Activated naive CD4-positive, alpha-beta T cell treated with anti-CD3 and anti-CD28 coated beads, Interleukin-2, amount 50 U/mL, for 72 hours (primary cell): ENCODE results near the gene CAND1. TPM values are rescaled to one million over a fixed set of nuclear protein-coding genes. Genes with fewer than 3 reads are reported as not detected.

Experiments used
- ATAC-seq, 2 donors: fragments of 150-1000 bp; cut with Tn5 transposase; 2 replicates each; pipeline ENCODE4 v1.10.0; 2021; ENCODE audit warnings: mild to moderate bottlenecking in 2 of 2, moderate library complexity in 2 of 2
- DNase-seq, 2 donors: peaks; one replicate each; pipeline ENCODE4 v3.0.0; 2021 to 2022; ENCODE audit warnings: low spot score in 2 of 2
- H3K27ac Mint-ChIP-seq, 2 donors: one replicate each; pipeline ENCODE4 v1.8.0; 2022; ENCODE audit warnings: mild to moderate bottlenecking in 2 of 2, mixed read lengths in 2 of 2
- H3K36me3 Mint-ChIP-seq, 2 donors: one replicate each; pipeline ENCODE4 v1.8.0; 2022; ENCODE audit warnings: mixed read lengths in 2 of 2
- H3K9me3 Mint-ChIP-seq, 2 donors: one replicate each; pipeline ENCODE4 v1.8.0; 2022; ENCODE audit warnings: mixed read lengths in 2 of 2
- total RNA-seq, 2 donors: library from RNA; stranded (reverse); gene quantifications; one replicate each; pipeline ENCODE4 v1.2.3, GENCODE V29; 2022

CAND1 gene
- 100 to 1,000 TPM; 213 to 239 TPM for total RNA-seq

DNA sequence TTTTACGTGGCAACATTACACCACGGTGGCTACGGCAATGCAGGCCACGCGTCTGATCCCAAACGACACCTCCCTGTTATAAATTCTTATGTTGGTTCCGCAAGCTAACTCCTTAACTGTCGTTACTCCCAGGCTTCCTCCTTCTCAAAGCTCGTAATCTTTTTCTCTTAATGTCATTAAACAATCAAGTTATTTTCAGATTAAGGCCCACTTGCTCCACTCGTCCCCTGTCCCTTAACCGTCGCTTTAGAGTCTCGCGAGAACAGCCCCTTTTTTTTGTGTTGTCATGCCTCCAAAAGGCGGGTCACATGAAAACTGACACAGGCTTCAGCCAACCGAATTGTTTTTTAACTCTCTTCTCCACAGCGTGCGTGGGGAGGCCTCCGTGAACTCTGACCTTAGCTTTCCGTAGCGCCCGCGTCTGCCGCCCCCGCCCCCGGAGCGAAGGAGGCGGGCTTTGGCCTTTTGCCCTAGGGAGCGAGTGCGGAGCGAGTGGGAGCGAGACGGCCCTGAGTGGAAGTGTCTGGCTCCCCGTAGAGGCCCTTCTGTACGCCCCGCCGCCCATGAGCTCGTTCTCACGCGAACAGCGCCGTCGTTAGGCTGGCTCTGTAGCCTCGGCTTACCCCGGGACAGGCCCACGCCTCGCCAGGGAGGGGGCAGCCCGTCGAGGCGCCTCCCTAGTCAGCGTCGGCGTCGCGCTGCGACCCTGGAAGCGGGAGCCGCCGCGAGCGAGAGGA is at the start of gene CAND1:
TSS of gene CAND1 (plus strand) at position 463 of the 737 bp plus-strand sequence. CDS start 360 bp downstream, outside the sequence.
- DNase-seq (peak; percentile 94 to 96), ATAC-seq (peak; percentile 82 to 85)
- Mint-ChIP-seq H3K27ac (peak within 1 kb of the TSS; percentile 97 to 99), H3K9me3 (peaks cover 2 to 6% of the 10 kb centered on the region in 2 donors), H3K36me3 (peaks cover 26 to 34% of the 10 kb centered on the region in 2 donors)

DNA sequence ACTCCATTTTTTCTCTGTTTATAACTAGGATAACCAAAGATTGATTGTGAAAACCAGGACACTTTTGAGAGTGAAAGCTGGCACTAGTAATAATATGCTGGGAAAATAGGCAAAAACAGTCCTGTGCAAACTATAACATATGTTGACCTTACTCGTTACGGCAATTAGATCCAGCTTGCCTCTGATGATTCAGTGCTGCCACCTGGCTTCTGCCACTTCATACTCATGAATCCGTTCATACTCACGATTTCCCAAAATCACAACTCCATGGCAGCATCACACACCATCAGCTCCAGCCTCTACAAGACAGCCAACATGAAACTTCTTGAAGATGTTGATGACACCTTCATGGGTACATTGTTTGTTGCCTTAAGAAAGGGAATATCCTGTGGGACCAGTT is 49.1 kb upstream of the CAND1 start:
- ATAC-seq (no peak), DNase-seq (no peak)
- Mint-ChIP-seq H3K9me3 (no peaks in the 10 kb centered on the region), H3K27ac (no peak overlapping the region), H3K36me3 (no peaks in the 10 kb centered on the region)

DNA sequence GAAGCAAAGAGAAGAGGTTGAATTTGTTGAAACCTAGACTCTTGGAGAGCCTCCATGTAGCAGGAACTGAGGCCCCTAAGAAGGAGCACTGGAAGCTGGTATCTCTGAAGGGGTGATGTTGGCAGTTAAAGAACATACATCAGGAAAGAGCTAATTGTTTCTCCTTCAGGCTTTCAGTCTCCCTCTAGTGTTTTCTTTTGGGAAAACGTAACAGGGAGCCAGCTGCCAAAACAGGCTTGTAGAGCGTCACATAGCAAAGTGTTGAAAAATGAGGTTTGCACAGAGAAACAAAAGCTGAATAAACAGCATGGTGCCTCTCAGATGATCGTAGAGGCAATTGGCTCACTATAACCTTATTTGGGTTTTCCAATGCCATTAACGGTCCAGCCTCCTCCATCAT is 46.9 kb upstream of the CAND1 start:
- DNase-seq (no peak), ATAC-seq (no peak)
- no peaks in the 10 kb centered on the region for H3K9me3 Mint-ChIP-seq
- no peaks in the 10 kb centered on the region for H3K36me3 Mint-ChIP-seq
- H3K27ac Mint-ChIP-seq = no peak overlapping the region

DNA sequence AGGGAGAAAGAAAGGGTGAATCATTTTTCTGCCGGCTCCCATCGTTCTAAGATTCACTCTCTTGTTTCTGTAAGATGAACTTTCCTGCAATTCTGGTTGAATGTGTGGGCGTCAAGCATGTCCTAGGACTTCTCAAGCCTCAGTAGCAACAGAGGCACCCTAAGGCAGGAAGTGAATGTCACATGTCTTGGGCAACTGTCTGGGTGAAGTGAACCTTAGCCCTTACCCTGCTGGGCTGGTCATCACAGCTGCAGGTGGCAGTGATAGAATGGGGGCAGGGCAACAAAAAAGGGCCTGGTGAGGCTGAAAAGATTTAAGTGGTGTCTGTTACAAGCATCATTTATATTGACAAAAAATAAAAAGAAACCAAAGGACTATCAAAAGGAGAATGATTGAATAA is 45.9 kb upstream of the CAND1 start:
- no peak overlapping the region for H3K27ac Mint-ChIP-seq
- no peaks in the 10 kb centered on the region for H3K36me3 Mint-ChIP-seq
- no peak for ATAC-seq
- no peak for DNase-seq
- H3K9me3 Mint-ChIP-seq = no peaks in the 10 kb centered on the region

DNA sequence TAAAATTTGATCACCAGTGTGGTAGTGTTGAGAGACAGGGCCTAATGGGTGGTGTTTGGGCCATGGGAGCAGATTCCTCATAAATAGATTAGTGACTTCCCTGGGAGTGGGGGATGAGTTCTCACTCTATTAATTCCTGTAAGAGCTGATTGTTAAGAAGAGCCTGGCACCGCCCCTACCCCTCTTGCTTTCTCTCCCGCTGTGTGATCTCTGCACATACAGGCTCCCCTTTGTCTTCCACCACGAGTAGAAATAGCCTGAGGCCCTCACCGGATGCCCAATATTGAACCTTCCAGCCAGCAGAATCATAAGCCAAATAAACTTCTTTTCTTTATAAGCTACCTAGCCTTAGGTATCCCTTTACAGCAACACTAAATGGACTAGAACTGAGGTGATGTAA is 31.9 kb upstream of the CAND1 start:
- ATAC-seq = no peak
- Mint-ChIP-seq H3K27ac (peak overlapping the region in 1 of 2 donors; percentile 69), H3K36me3 (no peaks in the 10 kb centered on the region), H3K9me3 (peaks cover 0 to 7% of the 10 kb centered on the region in 2 donors)
- DNase-seq = no peak

DNA sequence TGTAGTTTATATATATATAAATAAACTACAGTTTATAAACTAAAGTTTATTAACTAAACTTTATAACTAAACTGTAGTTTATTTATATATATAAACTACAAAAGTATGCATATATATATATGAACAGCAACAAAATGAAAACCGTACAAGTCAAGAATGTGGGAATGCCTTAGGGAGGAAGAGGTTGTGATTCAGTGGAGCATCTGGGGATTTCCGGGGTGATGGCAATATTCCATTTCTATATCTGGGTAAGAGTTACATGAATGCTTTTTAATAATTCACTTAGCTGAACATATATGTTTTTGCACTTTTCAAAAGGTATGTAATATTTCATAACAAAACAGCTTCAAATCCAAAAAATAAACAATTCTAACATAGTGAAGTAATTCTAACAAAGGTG is 30.1 kb upstream of the CAND1 start:
- DNase-seq = no peak
- Mint-ChIP-seq H3K36me3 (no peaks in the 10 kb centered on the region), H3K27ac (no peak overlapping the region), H3K9me3 (peaks cover 0 to 7% of the 10 kb centered on the region in 2 donors)
- ATAC-seq = no peak

DNA sequence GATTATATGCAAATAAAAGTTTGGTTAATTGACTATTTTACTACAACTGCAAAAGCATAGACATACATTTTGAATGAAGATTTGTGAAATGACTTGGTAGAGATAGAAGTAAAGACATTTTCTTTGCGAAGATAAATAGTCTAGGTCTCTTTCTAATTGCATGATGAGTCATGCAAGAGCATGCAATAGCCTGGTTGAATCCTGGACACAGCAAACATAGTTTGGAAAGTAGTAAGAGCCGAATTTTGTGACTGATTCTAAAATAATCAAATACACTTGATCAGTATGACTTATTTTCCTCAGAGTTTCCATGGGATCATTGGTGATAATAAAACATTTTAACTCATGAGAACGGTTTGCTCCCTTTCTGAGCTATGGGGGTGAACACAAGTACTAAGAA is 27.7 kb upstream of the CAND1 start:
- ATAC-seq (no peak), DNase-seq (no peak)
- H3K9me3 Mint-ChIP-seq = no peaks in the 10 kb centered on the region
- H3K27ac Mint-ChIP-seq = no peak overlapping the region
- H3K36me3 Mint-ChIP-seq = no peaks in the 10 kb centered on the region

DNA sequence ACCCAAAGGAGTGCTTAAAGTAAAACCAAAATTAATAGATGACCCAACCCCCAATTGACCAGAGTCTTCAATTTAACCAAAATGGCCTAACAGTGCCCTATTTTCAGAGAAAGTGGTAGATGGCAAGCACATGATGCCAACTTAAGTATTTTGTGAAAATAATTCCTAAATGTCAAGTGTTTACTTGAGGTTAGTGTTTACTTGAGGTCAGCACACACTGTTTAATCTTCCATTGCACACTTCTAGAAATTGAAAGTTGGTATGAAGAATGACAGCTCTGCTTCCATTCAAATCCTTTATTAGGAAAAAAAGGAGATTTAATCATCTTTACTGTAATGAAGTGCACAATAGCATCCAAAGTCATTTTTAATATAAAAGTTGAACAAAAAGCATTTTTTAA is 25.9 kb upstream of the CAND1 start:
- H3K36me3 Mint-ChIP-seq = no peaks in the 10 kb centered on the region
- no peak for DNase-seq
- no peaks in the 10 kb centered on the region for H3K9me3 Mint-ChIP-seq
- ATAC-seq = no peak
- H3K27ac Mint-ChIP-seq = no peak overlapping the region

DNA sequence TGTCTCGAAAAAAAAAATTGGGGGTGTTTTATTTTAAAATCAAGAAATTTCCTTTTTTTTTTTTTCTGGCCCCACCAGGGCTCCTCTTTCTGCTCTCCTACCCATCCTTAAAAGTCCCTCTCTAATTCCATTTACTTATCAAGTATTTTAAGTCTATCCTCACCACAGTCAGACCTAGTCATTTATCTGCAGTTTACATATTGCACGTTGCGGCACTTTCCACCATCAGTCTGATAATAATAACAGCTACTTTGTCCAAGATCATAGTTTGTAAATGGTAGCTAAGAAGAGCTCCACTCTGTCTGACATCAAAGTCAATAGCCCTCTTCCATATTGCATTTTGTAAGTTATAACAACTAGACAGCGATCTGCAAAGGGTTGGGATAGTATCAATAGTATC is 23.6 kb upstream of the CAND1 start:
- no peaks in the 10 kb centered on the region for H3K9me3 Mint-ChIP-seq
- no peak for DNase-seq
- no peak for ATAC-seq
- no peak overlapping the region for H3K27ac Mint-ChIP-seq
- H3K36me3 Mint-ChIP-seq = no peaks in the 10 kb centered on the region

DNA sequence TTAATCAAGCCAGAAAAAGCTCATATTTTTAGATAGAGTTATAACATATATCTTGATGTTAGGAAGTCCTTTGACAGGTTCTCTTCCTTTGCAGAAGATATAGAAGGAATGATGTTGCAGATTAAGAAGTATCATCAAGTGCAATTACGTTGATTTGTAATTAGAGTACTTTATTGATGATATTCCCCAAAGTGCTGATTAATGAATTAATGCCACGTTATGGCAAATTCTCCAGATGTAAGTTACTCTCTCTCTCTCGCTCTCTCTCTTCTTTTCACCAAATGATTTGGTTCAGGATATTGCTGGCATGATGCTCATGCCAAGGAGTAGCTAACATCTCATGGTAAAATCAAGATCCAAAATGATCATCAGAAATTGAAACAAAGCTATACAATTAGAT is 18.1 kb upstream of the CAND1 start:
- H3K27ac Mint-ChIP-seq = no peak overlapping the region

DNA sequence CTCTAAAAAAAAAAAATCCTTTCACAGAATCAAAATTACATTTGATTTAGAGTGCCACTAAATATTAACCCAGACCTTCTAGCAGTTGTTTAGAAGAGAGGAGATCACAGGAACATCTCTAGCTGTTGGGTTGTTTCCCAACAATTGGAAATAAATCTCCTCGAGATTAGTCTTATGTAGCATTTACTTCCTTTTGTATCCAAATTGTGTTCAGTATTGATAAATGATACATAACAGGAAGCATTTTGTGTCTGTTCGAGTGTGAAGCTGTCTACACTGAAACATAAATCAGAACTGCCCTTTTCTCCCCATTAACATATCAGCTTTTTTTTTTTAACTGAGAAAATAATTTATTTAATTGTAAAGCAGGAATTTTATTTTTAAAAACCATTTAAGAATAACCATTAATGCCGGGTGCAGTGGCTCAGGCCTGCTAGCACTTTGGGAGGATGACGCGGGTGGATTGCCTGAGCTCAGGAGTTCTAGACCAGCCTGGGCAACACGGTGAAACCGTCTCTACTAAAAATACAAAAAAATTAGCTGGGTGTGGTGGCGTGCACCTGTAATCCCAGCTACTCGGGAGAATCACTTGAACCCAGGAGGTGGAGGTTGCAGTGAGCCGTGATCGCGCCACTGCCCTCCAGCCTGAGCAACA is 14.7 kb upstream of the CAND1 start:
- Mint-ChIP-seq H3K9me3 (no peaks in the 10 kb centered on the region), H3K36me3 (no peaks in the 10 kb centered on the region), H3K27ac (no peak overlapping the region)
- ATAC-seq = no peak
- no peak for DNase-seq

More for the DNA sequence above, 18.1 kb upstream of the CAND1 start:
- no peak for DNase-seq
- H3K36me3 Mint-ChIP-seq = no peaks in the 10 kb centered on the region
- no peaks in the 10 kb centered on the region for H3K9me3 Mint-ChIP-seq
- no peak for ATAC-seq

DNA sequence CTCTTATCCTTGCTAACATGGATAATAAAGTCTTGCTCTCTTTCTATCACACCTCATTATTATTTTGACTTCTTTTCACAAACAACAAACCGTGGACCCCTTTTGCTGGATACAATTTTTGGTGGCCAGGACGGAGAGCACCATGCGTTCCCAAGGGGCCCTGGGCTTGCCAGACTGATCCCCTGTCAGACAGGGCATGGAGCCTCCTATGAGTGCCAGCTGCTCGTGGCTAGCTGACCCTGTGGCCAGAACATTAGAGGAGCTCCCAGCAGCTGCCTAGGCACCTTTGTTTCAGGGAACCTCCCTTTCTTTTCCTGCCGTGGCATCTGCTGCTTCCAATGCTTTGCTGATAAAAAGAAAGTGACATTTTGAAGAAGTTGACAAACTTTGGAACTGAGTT is 12.5 kb upstream of the CAND1 start:
- DNase-seq (no peak), ATAC-seq (no peak)
- Mint-ChIP-seq H3K36me3 (no peaks in the 10 kb centered on the region), H3K9me3 (no peaks in the 10 kb centered on the region), H3K27ac (no peak overlapping the region)

DNA sequence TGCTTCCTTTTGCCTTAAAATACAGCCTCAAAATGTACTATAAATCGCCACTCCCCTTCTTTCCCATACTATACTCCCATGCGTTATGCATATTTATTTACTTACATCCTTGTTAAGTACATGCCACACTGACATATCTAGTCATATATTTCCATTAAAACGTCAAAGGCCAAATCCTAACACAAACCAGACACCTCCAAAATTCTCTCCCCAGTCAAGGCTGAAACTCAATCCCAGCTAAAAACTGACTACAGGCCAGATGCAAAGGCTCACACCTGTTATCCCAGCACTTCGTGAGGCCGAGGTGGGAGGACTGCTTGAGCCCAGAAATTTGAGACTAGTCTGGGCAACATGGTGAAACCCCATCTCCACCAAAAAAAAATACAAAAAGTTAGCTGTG is 5.7 kb upstream of the CAND1 start:
- peaks cover 2 to 6% of the 10 kb centered on the region in 2 donors for H3K9me3 Mint-ChIP-seq
- DNase-seq (no peak), ATAC-seq (no peak)
- H3K36me3 Mint-ChIP-seq = peaks cover 10 to 13% of the 10 kb centered on the region in 2 donors
- H3K27ac Mint-ChIP-seq = no peak overlapping the region

DNA sequence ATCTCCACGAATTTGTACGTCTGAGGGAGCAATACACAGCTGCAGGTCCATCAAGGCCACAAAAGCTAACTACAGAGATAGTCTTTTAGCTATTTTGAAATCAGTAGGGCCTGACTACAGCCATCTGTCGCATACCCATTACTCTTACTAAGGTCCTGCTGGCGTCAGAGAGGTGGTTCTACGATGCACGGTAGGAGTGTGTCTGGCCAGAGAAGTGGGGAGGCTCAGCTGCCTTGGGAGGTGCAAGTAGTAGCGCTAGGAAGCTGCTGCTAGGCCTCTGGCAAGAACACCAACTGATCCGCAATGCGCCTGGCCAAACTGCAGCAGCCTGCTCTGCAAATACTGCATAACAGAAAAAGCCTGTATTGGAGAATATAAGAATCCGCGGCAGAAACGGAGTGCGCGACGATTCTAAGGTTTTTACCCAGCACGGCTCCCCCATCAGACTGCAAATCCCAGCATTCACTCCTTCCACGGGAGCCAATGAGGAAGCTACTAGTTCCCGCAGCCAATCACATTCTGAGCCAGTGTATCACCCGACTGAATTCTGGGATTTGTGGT is 743 bp upstream of the CAND1 start:
- peak overlapping the region; percentile 97 to 99 for H3K27ac Mint-ChIP-seq
- H3K36me3 Mint-ChIP-seq = peaks cover 26 to 32% of the 10 kb centered on the region in 2 donors
- DNase-seq (peak; percentile 72 to 89), ATAC-seq (peak; percentile 82 to 84)
- peaks cover 2 to 6% of the 10 kb centered on the region in 2 donors for H3K9me3 Mint-ChIP-seq

DNA sequence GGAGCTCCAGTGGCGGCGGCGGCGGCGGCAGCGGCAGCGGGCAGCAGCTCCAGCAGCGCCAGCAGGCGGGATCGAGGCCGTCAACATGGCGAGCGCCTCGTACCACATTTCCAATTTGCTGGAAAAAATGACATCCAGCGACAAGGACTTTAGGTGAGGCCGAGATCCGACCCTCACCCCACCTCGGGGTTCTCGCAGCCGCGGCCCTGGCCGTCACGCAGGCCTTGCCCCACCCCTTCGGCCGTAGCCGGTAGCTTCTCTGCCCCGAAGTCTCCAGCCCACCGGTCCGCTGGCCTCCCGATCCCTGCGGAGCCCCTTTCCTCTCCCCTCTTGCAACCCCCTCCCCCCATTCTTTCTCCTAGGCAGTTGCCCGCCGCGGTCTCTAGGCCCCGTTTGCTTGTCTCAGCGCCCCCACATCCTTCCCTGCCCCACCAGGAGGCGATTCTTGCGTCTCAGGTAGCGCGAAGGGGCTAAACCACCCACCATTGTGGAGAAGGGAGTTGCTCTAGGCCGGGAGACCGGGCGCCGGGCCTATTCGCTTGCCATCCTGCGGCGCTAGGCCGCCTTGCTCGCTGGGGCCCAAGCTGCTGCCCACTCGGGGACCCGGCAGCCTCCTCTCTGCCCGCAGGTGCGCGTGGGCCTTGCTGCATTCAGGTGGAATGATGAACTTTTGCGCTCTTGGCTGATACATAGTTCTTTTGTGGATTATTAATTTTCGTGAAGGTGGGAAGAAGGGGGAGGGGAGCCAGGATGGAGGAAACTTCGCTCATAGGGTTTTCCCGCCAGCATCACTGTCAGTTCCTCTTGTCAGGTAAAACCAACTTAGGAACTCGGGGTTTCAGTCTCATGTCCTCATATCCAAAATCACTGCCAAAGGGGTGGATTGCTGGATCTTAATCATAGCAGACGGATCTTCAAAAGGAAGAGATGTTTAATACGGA is 745 bp downstream of the CAND1 start:
- peaks cover 2 to 4% of the 10 kb centered on the region in 2 donors for H3K9me3 Mint-ChIP-seq
- peak; percentile 2 to 4 for ATAC-seq
- H3K27ac Mint-ChIP-seq = peak overlapping the region; percentile 97 to 99
- peak; percentile 46 to 69 for DNase-seq
- H3K36me3 Mint-ChIP-seq = peaks cover 26 to 40% of the 10 kb centered on the region in 2 donors

DNA sequence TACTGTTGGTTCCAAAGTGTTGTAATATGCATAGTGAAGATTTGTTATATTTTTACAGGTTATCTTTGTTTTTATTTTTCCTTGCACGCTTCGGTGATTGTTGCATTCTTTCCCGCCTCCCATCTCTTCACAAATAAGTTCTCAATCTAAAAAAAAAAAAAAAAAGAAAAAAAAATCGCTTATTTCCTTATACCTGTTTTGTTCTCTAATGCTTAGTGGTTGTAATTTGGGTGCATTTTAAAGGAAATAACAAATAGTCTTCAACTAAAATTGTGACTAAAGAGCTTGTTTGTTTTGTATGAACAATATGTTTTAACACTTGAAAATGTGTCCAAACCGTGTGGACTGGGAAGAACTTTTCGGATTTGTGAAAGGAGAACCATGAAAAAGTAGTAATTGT is 1.5 kb downstream of the CAND1 start:
- H3K9me3 Mint-ChIP-seq = peaks cover 2 to 3% of the 10 kb centered on the region in 2 donors
- ATAC-seq (no peak), DNase-seq (no peak)
- peaks cover 26 to 46% of the 10 kb centered on the region in 2 donors for H3K36me3 Mint-ChIP-seq
- H3K27ac Mint-ChIP-seq = peak overlapping the region; percentile 97 to 99

DNA sequence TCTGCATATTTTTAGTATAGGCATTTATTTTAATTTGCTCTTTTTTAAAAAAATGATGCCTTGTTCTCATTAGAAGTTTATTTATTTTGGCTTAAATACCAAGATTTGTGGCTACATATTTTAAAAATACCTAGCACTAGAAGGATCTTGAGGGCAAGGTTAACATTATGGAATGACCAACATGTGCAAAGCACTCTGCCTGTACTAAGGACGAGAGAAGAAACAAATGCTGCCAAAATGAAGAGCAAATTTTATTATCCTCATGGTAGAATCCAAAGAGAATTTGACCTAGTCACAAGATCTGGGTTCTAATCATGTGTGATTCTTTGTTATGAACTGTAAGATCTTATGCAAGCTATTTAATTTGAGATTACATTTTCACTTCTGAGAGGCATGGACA is 2.8 kb downstream of the CAND1 start:
- DNase-seq (no peak), ATAC-seq (no peak)
- H3K36me3 Mint-ChIP-seq = peaks cover 17 to 37% of the 10 kb centered on the region in 2 donors
- H3K27ac Mint-ChIP-seq = no peak overlapping the region
- no peaks in the 10 kb centered on the region for H3K9me3 Mint-ChIP-seq
